Fibroblast of mammary gland (primary cell): Measurements from ENCODE around the gene CTBP1.

ENCODE experiments used
- DNase-seq: peaks from one replicate; pipeline ENCODE4 v3.0.0-alpha.2; 2010; ENCODE audit warnings: low read depth
- H3K4me3 ChIP-seq: 2 replicates; pipeline ENCODE4 v1.5.1; 2011; ENCODE audit warnings: low read depth, mild to moderate bottlenecking, low read length, moderate library complexity; ENCODE audit not compliant: control insufficient read depth
- TF ChIP-seq, protein P1 (sequence below): conservative IDR thresholded peaks from 2 replicates; pipeline ENCODE4 v1.5.1; 2011; ENCODE audit warnings: low read depth, low read length, inconsistent platforms; ENCODE audit not compliant: control insufficient read depth, insufficient read depth

Gene CTBP1

DNA sequence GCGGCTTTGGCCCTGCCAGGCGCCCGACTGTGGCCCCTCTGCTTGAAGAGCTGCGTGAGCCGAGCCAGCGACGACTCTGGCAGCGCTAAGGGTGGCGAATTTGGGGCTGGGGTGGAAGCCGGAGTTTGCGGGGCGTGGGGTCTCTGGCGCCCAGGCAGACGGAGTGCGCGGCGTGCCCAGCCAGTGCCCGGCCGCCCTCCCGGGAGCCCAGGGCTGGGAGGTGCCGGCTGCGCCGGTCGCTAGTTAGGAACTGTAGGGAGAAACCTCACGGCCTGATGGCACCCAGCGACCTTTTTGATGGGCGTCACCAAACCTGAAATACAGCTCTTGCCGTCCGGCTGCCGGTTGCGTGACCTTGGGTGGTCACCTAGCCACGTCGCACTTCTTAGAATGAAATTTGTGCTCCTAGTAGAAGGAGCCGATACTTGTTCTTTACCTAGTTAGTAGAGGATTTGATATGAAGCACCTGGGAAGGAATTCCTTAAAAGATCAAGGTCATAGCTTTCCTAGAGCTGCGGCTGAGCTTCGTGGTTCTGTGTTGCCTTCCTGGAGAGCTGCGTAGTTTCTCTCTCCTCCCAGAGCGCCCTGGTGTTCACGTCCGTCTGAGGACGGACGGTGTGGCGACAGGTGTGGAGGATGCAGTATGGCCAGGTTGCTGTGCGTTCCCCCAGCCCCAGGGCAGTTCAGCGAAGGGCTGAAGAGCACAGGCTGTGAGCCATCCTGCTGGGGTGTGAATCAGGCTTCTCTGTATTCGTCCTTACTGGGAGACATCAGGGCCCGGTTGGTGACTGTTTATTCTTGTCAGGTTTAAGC, 41.4 kb upstream of the CTBP1 start:
- H3K4me3 ChIP-seq: peak overlapping the region; percentile 82
- DNase-seq: no peak
- TF ChIP-seq, protein P1, sequence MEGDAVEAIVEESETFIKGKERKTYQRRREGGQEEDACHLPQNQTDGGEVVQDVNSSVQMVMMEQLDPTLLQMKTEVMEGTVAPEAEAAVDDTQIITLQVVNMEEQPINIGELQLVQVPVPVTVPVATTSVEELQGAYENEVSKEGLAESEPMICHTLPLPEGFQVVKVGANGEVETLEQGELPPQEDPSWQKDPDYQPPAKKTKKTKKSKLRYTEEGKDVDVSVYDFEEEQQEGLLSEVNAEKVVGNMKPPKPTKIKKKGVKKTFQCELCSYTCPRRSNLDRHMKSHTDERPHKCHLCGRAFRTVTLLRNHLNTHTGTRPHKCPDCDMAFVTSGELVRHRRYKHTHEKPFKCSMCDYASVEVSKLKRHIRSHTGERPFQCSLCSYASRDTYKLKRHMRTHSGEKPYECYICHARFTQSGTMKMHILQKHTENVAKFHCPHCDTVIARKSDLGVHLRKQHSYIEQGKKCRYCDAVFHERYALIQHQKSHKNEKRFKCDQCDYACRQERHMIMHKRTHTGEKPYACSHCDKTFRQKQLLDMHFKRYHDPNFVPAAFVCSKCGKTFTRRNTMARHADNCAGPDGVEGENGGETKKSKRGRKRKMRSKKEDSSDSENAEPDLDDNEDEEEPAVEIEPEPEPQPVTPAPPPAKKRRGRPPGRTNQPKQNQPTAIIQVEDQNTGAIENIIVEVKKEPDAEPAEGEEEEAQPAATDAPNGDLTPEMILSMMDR: no peak

DNA sequence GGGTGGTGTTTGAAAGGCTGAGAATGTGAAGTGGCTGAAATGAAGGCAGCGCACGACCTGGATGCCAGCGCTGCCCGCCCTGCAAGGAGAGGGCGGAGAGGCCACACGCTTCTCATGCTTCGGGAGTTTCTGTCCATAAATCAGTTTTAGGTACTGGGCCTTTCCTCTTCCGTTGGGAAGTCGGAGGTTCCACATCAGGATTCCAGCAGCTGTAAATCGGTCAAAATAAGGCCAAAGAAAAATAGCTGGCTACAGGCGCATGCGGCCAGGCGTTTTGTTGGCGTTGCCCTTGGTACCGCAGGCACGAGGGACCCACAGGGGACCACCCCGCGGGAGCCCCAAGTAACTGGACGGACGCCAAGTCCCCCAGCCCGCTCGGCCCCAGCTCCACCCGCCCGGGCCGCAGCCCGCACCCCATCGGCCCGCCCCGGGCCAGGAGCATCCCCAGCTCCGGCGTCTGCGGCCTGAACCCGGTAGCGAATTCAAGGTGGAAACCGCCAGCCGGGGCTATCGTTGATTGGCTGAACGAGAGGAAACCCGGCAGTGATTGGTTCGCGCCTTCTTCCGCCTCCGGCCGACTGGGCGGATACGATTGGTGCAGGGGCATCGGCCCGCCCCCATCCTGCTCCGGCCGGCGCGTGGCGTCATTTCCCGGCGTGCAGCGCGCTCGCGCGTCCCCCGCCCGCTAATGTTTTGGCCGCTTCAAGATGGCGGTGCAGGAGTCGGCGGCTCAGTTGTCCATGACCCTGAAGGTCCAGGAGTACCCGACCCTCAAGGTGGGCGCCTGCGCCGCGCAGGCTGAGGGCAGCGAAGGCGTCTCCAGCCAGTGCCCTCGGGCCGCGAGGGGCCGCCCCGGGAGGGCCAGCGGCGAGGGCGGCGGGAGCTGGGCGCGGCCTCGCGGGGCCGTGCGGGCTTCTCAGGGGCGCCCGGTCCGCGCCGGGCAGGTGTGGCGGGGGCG, 40.6 kb upstream of the CTBP1 start, which contains the start of gene MAEA:
Gene MAEA (plus strand): TSS at position 685 of the 958 bp plus-strand sequence. CDS start 23 bp downstream, at position 708.
- DNase-seq: peak; percentile 95
- TF ChIP-seq, protein P1: no peak

DNA sequence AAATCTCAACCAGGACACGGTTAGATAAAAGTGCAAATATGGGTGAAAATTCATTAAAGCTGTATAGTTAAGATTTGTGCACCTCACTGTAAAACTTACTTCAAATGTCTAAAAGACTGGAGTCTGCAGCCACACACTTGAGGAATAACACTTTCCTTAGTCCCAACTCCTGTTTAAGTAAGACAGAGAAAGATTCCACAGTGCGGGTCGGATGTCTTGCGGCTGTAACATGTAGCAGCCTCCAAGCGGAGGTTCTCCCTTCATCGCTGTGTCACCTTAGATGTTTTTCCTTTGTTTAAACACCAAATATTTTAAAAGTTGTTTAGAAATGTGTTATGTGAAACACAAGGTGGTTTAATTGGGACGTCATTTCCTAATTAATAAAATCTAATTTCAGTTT, 39.9 kb upstream of the CTBP1 start:
- TF ChIP-seq, protein P1: no peak
- DNase-seq: no peak
- H3K4me3 ChIP-seq: peak overlapping the region; percentile 60

More for the DNA sequence above, 40.6 kb upstream of the CTBP1 start, which contains the start of gene MAEA:
- H3K4me3 ChIP-seq: peak within 1 kb of the TSS; percentile 82

DNA sequence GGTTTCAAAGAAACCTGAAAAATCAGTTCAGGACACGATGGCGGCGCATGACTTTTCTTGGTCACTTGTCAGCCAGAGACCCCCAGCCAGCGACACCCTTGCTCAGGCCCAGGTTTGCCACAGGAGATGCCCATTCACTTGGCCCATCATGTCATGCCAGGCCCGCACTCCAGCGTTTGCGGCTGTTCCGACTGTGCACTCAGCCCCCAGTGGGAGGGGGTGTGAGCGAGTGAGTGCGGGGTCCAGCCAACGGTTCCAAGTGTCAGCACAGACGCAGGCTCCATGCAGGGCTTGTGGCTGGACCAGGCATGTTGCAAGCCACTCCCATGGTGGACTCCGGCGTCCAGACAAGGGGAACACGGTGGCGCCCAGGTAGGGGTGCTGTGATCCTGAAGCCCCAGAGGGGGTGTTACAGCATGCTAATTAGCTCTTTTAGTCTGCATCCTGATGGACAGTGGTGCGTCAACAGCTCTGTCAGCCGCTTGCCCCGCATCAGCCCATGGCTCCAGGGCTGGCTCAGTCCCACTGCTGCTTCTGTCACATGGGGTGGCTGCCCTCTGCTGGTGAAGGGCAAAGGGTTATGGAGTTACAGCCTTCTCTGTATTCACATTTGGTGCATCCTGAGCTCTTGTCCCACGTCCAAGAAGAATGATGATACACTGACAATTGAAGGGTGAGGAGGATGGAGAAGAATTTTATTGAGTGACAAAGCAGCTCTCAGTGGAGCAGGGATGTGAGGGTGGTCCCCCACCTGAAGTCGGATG, 37.0 kb upstream of the CTBP1 start:
- peak; percentile 40 for DNase-seq
- no peak overlapping the region for H3K4me3 ChIP-seq
- TF ChIP-seq, protein P1: peak; percentile 23

DNA sequence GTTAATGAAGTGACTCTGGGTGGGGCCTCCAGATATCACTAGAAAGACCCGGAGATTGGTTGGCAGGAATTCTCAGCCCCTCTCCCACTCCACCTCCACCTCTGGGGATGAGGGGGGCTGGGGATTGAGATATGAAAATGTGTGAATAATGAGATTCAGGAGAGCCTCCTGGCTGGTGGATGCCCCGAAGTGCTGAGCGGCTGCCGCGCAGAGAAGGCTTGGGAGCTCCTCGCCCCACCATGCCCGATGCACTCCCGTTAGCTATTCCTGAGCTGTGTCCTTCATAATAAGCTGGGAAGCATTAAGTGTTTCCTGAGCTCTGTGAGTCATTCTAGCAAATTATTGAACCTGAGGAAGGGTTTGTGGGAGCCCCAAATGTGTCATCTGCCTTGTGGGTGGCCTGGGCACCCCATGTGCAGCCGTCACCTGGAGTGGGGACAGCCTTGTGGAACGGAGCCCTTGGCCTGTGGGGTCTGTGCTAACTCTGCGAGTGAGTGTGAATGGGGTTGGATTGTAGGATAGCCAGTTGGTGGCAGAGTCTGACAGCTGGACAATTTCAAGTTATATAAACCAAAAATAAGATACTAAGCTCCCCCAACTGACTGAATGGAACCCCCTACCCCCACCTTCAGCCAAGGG, 36.3 kb upstream of the CTBP1 start:
- no peak for DNase-seq
- no peak overlapping the region for H3K4me3 ChIP-seq
- TF ChIP-seq, protein P1: no peak
